ENCODE results near the gene SGSM2.

DNA sequence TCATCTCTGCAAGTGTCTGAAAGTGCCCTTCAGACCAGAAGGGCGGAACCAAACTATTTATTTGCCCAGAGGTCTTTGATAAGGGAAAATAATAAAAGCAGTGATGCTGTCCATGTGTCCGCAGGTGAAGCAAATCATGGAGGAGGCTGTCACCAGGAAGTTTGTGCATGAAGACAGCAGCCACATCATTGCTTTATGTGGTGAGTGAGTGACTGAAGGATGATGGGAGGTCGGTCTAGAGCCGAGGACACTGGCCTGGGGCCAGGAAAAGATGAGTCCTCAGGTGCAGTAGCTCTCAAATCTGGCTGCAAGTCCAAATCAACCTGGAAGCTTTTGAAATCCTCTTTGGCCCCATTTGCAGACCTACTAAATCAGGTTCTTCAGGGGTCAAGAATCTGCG is 6.1 kb downstream of the SGSM2 start:
- TF ChIP-seq, protein P1, sequence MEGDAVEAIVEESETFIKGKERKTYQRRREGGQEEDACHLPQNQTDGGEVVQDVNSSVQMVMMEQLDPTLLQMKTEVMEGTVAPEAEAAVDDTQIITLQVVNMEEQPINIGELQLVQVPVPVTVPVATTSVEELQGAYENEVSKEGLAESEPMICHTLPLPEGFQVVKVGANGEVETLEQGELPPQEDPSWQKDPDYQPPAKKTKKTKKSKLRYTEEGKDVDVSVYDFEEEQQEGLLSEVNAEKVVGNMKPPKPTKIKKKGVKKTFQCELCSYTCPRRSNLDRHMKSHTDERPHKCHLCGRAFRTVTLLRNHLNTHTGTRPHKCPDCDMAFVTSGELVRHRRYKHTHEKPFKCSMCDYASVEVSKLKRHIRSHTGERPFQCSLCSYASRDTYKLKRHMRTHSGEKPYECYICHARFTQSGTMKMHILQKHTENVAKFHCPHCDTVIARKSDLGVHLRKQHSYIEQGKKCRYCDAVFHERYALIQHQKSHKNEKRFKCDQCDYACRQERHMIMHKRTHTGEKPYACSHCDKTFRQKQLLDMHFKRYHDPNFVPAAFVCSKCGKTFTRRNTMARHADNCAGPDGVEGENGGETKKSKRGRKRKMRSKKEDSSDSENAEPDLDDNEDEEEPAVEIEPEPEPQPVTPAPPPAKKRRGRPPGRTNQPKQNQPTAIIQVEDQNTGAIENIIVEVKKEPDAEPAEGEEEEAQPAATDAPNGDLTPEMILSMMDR (IDR thresholded peaks at IDR 0.05; ENCODE audit: low read length) = no peak
- no peak for TF ChIP-seq EZH2phosphoT487 (IDR thresholded peaks at IDR 0.05; ENCODE audit: low read length)
